Lung microvascular endothelial cell (primary cell): ENCODE results near the gene MAN1A2. TPM values are rescaled to one million over a fixed set of nuclear protein-coding genes. Genes with fewer than 3 reads are reported as not detected.
"Not testable (repeated sequence)": the region's sequence is repeated elsewhere in the genome, so short reads cannot be mapped to it uniquely, and the experiment has no call there.

Experiments
- DNase-seq, 2 donors: peaks; one replicate each; pipeline versions ENCODE4 v3.0.0 to v3.0.0-alpha.2; 2010; ENCODE audit warnings: low read depth in 2 of 2
- total RNA-seq: library from RNA; depleted of rRNA; stranded (reverse); fragments of >200 nt; gene quantifications from 2 replicates; pipeline ENCODE4 v1.2.1, GENCODE V29; 2014

Gene MAN1A2
- 30.1 and 31.3 TPM in 2 replicates for total RNA-seq

GRCh38 chr1:117367046-117368025, at the start of gene MAN1A2:
MAN1A2 (plus strand) TSS chr1:117367449; CDS start chr1:117368184, 735 bp downstream.
- DNase-seq, result peak; percentile 83

DNA sequence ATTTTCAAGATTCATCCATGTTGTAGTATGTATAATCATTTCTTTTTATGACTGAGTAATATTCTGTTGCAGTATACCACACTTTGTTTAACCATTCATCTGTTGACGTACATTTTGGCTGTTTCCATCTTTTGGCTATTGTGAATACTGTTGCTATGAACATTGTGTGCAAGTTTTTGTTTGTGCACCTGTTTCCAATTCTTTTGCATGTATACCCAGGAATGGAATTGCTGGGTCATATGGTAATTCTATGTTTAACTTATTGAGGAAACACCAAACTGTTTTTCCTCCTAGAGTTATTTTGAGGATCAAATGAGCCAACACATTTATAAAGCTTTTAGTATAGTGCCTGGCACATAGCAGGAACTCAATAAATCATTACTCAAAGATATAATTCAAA, 49.2 kb upstream of the MAN1A2 start:
- DNase-seq, result no peak

GRCh38 chr1:117318426-117318825, 48.8 kb upstream of the MAN1A2 start:
- no peak for DNase-seq

GRCh38 chr1:117320515-117320914, 46.7 kb upstream of the MAN1A2 start:
- DNase-seq, result no peak

DNA sequence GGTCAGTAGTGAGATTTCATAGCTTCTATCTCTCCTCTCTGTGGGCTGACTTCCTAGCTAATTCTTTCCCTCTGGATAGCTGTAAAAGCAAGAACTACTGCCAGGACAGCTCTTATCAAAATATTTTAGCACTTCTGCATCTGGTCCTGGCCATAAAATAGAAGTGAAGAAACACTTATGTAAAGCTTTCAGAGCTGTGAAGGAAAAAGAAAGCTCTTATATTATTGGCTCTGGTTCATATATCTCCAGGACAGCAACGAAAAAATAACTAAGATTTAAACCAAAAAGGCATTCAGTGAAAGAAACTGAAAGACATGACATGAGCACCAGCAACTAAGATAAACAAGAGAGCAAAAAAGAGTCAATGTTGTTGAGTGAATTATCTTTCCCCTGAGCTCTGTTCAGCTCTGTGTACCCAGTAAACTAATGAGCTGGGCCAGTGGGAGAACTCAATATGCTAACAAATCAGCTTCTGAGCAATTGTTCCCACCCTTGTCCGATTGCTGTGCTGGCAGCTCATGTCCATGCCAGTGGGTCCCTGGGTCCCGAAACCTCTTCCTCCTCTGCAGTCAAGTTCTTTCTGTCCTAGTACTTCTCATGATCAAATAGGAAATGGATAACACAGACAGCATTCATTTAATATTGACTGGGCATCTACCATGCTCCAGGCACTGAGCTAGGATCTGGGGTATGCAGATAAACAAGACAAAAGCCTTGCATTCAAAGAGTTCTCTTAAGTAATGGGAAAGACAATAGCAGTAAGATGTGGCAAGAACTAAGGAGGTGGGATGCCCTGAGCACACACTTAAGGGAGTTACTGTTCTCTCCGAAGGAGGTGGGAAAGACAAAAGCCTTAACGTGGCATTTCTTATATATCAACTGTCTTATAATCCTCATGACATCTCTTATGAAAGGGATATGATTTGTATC, 45.3 kb upstream of the MAN1A2 start:
- no peak for DNase-seq

- DNase-seq, result no peak
These were observed 42.9 kb upstream of the MAN1A2 start for GRCh38 chr1:117324357-117324756.

- DNase-seq, result not testable (repeated sequence)
These were observed 41.2 kb upstream of the MAN1A2 start for GRCh38 chr1:117326035-117326434.

GRCh38 chr1:117327011-117327410, 40.2 kb upstream of the MAN1A2 start:
- no peak for DNase-seq

GRCh38 chr1:117335376-117336086, 31.7 kb upstream of the MAN1A2 start:
- DNase-seq, result no peak

- no peak for DNase-seq
These were observed 31.0 kb upstream of the MAN1A2 start for GRCh38 chr1:117336088-117336817.

- DNase-seq, result peak; percentile 33 to 34
These were observed 27.2 kb upstream of the MAN1A2 start for GRCh38 chr1:117339866-117340700.

GRCh38 chr1:117341123-117341522, 26.1 kb upstream of the MAN1A2 start:
- no peak for DNase-seq

- DNase-seq, result peak in 1 of 2 donors; percentile 25
These were observed 24.9 kb upstream of the MAN1A2 start for GRCh38 chr1:117342397-117342796.

- no peak for DNase-seq
These were observed 20.9 kb upstream of the MAN1A2 start for GRCh38 chr1:117346206-117346928.

GRCh38 chr1:117347907-117348306, 19.3 kb upstream of the MAN1A2 start:
- no peak for DNase-seq

DNA sequence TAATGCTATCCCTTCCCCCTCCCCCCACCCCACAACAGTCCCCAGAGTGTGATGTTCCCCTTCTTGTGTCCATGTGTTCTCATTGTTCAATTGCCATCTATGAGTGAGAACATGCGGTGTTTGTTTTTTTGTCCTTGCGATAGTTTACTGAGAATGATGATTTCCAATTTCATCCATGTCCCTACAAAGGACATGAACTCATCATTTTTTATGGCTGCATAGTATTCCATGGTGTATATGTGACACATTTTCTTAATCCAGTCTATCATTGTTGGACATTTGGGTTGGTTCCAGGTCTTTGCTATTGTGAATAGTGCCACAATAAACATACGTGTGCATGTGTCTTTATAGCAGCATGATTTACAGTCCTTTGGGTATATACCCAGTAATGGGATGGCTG, 14.6 kb upstream of the MAN1A2 start:
- not testable (repeated sequence) for DNase-seq

DNA sequence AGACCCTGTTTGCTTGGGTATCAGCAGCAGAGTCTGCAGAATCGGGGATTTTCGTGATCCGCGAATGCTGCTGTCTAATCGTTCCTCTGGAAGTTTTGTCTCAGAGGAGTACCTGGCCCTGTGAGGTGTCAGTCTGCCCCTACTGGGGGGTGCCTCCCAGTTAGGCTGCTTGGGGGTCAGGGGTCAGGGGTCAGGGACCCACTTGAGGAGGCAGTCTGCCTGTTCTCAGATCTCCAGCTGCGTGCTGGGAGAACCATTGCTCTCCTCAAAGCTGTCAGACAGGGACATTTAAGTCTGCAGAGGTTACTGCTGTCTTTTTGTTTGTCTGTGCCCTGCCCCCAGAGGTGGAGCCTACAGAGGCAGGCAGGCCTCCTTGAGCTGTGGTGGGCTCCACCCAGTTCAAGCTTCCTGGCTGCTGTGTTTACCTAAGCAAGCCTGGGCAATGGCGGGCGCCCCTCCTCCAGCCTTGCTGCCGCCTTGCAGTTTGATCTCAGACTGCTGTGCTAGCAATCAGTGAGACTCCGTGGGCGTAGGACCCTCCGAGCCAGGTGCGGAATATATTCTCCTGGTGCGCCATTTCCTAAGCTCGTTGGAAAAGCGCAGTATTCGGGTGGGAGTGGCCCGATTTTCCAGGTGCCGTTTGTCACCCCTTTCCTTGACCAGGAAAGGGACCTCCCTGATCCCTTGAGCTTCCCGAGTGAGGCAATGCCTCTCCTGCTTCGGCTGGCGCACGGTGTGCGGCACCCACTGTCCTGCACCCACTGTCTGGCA, 9.2 kb upstream of the MAN1A2 start:
- DNase-seq, result not testable (repeated sequence)

DNA sequence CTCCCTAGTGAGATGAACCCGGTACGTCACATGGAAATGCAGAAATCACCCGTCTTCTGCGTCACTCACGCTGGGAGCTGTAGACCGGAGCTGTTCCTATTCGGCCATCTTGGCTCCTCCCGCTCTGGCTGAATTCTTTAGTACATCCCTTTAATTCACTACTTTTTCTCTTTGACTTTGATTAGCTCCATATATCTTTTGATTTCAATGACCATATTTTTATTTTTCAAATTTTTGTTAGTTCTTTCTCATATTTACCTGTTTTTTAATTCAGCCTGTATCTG, 8.7 kb upstream of the MAN1A2 start:
- not testable (repeated sequence) for DNase-seq
